ENCODE data around the gene BPIFB3. TPM values are rescaled to one million over a fixed set of nuclear protein-coding genes. Genes with fewer than 3 reads are reported as not detected.

BPIFB3 gene
- total and polyA plus RNA-seq, 2 of the 13 experiments (the other 11 are each of a cell fraction or from before 2014, with no cell fraction given), result 0.09 TPM; not detected in 1

GRCh38 chr20:33009214-33010132 lies 44.2 kb upstream of the BPIFB3 start (continued):
- TF ChIP-seq RERE (CRISPR knock-in tag; IDR thresholded peaks at IDR 0.05; ENCODE audit: low read depth), result peak; percentile 92; the same call in 1 of the 2 replicates
- no peak for TF ChIP-seq SMARCC2 (IDR thresholded peaks at IDR 0.05)
- TF ChIP-seq TCF12 (IDR thresholded peaks at IDR 0.05), result no peak
- peak; percentile 88; the same call in 1 of the 2 replicates for TF ChIP-seq TCF12 (CRISPR knock-in tag; IDR thresholded peaks at IDR 0.05)
- no peak for TF ChIP-seq GLMP (CRISPR knock-in tag; IDR thresholded peaks at IDR 0.05; ENCODE audit: borderline replicate concordance)
- TF ChIP-seq JUND (CRISPR knock-in tag; IDR thresholded peaks at IDR 0.05), result peak; percentile 84
- TF ChIP-seq RARA (CRISPR knock-in tag; IDR thresholded peaks at IDR 0.05), result peak; percentile 98
- no peak for TF ChIP-seq PRDM15 (CRISPR knock-in tag; IDR thresholded peaks at IDR 0.05)
- TF ChIP-seq FOSL1 (CRISPR knock-in tag; IDR thresholded peaks at IDR 0.05; ENCODE audit: borderline replicate concordance), result peak; percentile 6; the same call in 1 of the 2 replicates
- no peak for TF ChIP-seq ZNF253 (CRISPR knock-in tag; IDR thresholded peaks at IDR 0.05; ENCODE audit: borderline replicate concordance)
- TF ChIP-seq KDM5A (IDR thresholded peaks at IDR 0.05; ENCODE audit: borderline replicate concordance, low read length), result no peak
- TF ChIP-seq ZNF724P (CRISPR knock-in tag; IDR thresholded peaks at IDR 0.05; ENCODE audit: borderline replicate concordance), result peak; percentile 73; the same call in 1 of the 2 replicates
- TF ChIP-seq ZSCAN25 (CRISPR knock-in tag; IDR thresholded peaks at IDR 0.05), result no peak; the same call in 1 of the 2 replicates
- TF ChIP-seq DZIP1 (CRISPR knock-in tag; IDR thresholded peaks at IDR 0.05), result peak; percentile 90; the same call in 1 of the 2 replicates
